ENCODE data around the gene WIPF3. TPM values are rescaled to one million over a fixed set of nuclear protein-coding genes. Genes with fewer than 3 reads are reported as not detected.

Gene WIPF3
- total and polyA plus RNA-seq, 10 of the 15 experiments (the other 5 are each of a cell fraction or from before 2014, with no cell fraction given): 0.03 to 0.05 TPM; not detected in 8

- Histone ChIP-seq H3K4me1 (ENCODE audit: control insufficient read depth, insufficient read depth, low read length) (no peaks in the 10 kb centered on the region), H4K20me1 (ENCODE audit: control insufficient read depth, insufficient read depth) (no peaks in the 10 kb centered on the region), H3K27me3 (replicated peaks in 1 of 2; ENCODE audit: control insufficient read depth in 2 of 2, insufficient read depth in 2 of 2, low read length in 1 of 2) (peaks cover 0 to 3% of the 10 kb centered on the region in 2 experiments; a peak in 2 of 4 replicates), H2AFZ (ENCODE audit: control insufficient read depth, low read depth, low read length) (no peak overlapping the region), H3K79me2 (ENCODE audit: control insufficient read depth, insufficient read depth, low read length) (no peaks in the 10 kb centered on the region), H3K36me3 (ENCODE audit: control insufficient read depth in 2 of 2, insufficient read depth in 2 of 2, low read length in 1 of 2) (no peaks in the 10 kb centered on the region), H3K9me3 (replicated peaks; ENCODE audit: control insufficient read depth, insufficient read depth, low read length) (no peaks in the 10 kb centered on the region), H3K9ac (ENCODE audit: control insufficient read depth, insufficient read depth, low read length) (no peak overlapping the region), H3K4me2 (ENCODE audit: control insufficient read depth, insufficient read depth) (no peak overlapping the region), H3K4me3 (no peak overlapping the region), H3K27ac (ENCODE audit: control insufficient read depth, insufficient read depth) (no peak overlapping the region)
- ATAC-seq (no peak), DNase-seq (ENCODE audit: low read depth, low spot score) (no peak), FAIRE-seq (no peak)
- ChIA-PET CTCF (interaction anchor here (1.9 kb wide), 1 partner anchor 196 kb away, joined by 5 read pairs; no protein-coding TSS in a partner anchor), RAD21 (ENCODE audit: unreplicated experiment) (no interaction called here), SMC1A (ENCODE audit: uncharacterized antibody, unreplicated experiment) (no interaction called here), POLR2A (no interaction called here)
- in situ Hi-C loops (cut with MboI) (no loop called here), intact Hi-C loops (cut with micrococcal nuclease; ENCODE audit: unreplicated experiment) (no loop called here)
- TF ChIP-seq KDM1A (IDR thresholded peaks at IDR 0.05; ENCODE audit: borderline replicate concordance): no peak
- TF ChIP-seq BRCA1 (IDR thresholded peaks at IDR 0.05; ENCODE audit: low read depth, low read length): no peak
- no peak for TF ChIP-seq ASH2L (IDR thresholded peaks at IDR 0.05; ENCODE audit: borderline replicate concordance, low read depth)
- TF ChIP-seq PAX5 (IDR thresholded peaks at IDR 0.05; ENCODE audit: borderline replicate concordance, low read depth, low read length): no peak
- TF ChIP-seq PKNOX1 (IDR thresholded peaks at IDR 0.05): no peak
- TF ChIP-seq SRF (IDR thresholded peaks at IDR 0.05; ENCODE audit: low read depth in 2 of 2, low read length in 2 of 2): no peak
- TF ChIP-seq LARP7 (IDR thresholded peaks at IDR 0.05): no peak
- no peak for TF ChIP-seq BHLHE40 (IDR thresholded peaks at IDR 0.05; ENCODE audit: borderline replicate concordance in 1 of 2, low read depth in 2 of 2, low read length in 1 of 2)
- 7% methylated on average over 4 of the region's 4 CpGs for WGBS (ENCODE audit: insufficient coverage, insufficient replicate concordance, low lambda C conversion rate, missing lambda C conversion rate)
- no TSS peak for BruUV-seq (replicated peaks)
Observed at GRCh38 chr7:29865526-29865925, 59.2 kb downstream of the WIPF3 start.

Measured in GM12878 (cell line).